Naive thymus-derived CD8-positive, alpha-beta T cell (primary cell): ENCODE results near the gene EXD1. TPM values are rescaled to one million over a fixed set of nuclear protein-coding genes. Genes with fewer than 3 reads are reported as not detected.
A peak's percentile ranks its signal among the peaks of the same experiment; 100 is the strongest.
"Not testable (repeated sequence)": the region's sequence is repeated elsewhere in the genome, so short reads cannot be mapped to it uniquely, and the experiment has no call there.

Experiments
- ATAC-seq, 2 donors: fragments of 150-1000 bp; cut with Tn5 transposase in 1 of 2; sonication (Bioruptor Pico), chemical (Tn5 transposase) in 1 of 2; 1 replicate in 1 of 2; 2 replicates in 1 of 2; pipeline ENCODE4 v1.10.0; 2021; ENCODE audit warnings: mild to moderate bottlenecking in 2 of 2, moderate library complexity in 2 of 2
- POLR2A ChIA-PET: fragments of 350-600 bp; sonication (Branson Sonifier 250); formaldehyde crosslinking; loops from one replicate; lab custom pipeline; 2021; ENCODE audit warnings: antibody characterized with exemption; lab: Charles Lee
- DNase-seq, 10 donors: peaks; one replicate each; pipeline versions ENCODE4 v3.0.0 to v3.0.0-alpha.2; 2020 to 2022
- H3K27ac Mint-ChIP-seq, 10 donors: one replicate each; pipeline ENCODE4 v1.8.0; 2020 to 2022; ENCODE audit warnings: mild to moderate bottlenecking in 10 of 10, mixed read lengths in 10 of 10, moderate library complexity in 4 of 10, inconsistent platforms in 1 of 10
- H3K27me3 Mint-ChIP-seq, 5 donors: one replicate each; pipeline ENCODE4 v1.8.0; 2021 to 2022; ENCODE audit warnings: mixed read lengths in 5 of 5
- H3K36me3 Mint-ChIP-seq, 3 donors: one replicate each; pipeline ENCODE4 v1.8.0; 2020 to 2022; ENCODE audit warnings: mixed read lengths in 3 of 3, mild to moderate bottlenecking in 2 of 3, inconsistent platforms in 1 of 3
- H3K4me1 Mint-ChIP-seq, 4 donors: one replicate each; pipeline ENCODE4 v1.8.0; 2021 to 2022; ENCODE audit warnings: mixed read lengths in 4 of 4
- H3K4me3 Mint-ChIP-seq, 10 donors: one replicate each; pipeline ENCODE4 v1.8.0; 2020 to 2022; ENCODE audit warnings: mild to moderate bottlenecking in 10 of 10, mixed read lengths in 10 of 10, moderate library complexity in 6 of 10, inconsistent platforms in 1 of 10
- H3K9me3 Mint-ChIP-seq, 9 donors: one replicate each; pipeline ENCODE4 v1.8.0; 2020 to 2022; ENCODE audit warnings: mixed read lengths in 9 of 9, mild to moderate bottlenecking in 3 of 9, inconsistent platforms in 1 of 9, moderate library complexity in 1 of 9
- polyA plus RNA-seq, 3 donors: library from polyadenylated mRNA; unstranded; fragments of 300-500 nt; fragmentation: Illumina TruSeq; gene quantifications; one replicate each; pipeline ENCODE4 v1.2.3, GENCODE V29; 2021
- total RNA-seq, 8 experiments: library from RNA in 2 of 8; stranded (reverse) in 2 of 8; gene quantifications; one replicate each; pipeline ENCODE4 v1.2.3 and lab custom pipeline; 2021 to 2026

EXD1 gene
- total and polyA plus RNA-seq, 5 experiments from 2014 or later: not detected

DNA sequence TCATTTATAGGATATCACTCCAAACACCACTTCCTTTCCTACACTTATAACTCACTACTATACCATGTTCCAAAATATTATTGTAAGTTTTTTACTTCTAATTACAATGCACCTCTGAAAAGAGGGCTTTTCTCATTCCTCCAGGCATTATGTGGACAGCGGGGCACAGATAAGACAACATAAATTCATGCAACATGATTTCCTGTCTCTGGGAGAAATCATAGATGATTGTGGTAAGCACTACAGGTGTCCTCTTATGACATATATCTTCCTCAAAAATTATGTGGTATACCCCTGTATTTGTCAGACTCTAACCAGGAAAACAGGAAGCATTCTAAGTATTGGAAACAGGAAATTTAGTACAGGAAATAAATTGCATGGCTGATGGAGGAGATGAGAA lies 68.8 kb downstream of the EXD1 start:
- POLR2A ChIA-PET: no interaction called here
- peaks cover 2 to 7% (median 4%) of the 10 kb centered on the region in 4 donors for H3K4me1 Mint-ChIP-seq
- no peak for DNase-seq
- peaks cover 0 to 6% (median 0%) of the 10 kb centered on the region in 5 donors for H3K27me3 Mint-ChIP-seq
- no peaks in the 10 kb centered on the region for H3K36me3 Mint-ChIP-seq
- no peak for ATAC-seq
- H3K4me3 Mint-ChIP-seq: no peak overlapping the region
- H3K27ac Mint-ChIP-seq: peak overlapping the region in 1 of 10 donors; percentile 2
- no peaks in the 10 kb centered on the region for H3K9me3 Mint-ChIP-seq

DNA sequence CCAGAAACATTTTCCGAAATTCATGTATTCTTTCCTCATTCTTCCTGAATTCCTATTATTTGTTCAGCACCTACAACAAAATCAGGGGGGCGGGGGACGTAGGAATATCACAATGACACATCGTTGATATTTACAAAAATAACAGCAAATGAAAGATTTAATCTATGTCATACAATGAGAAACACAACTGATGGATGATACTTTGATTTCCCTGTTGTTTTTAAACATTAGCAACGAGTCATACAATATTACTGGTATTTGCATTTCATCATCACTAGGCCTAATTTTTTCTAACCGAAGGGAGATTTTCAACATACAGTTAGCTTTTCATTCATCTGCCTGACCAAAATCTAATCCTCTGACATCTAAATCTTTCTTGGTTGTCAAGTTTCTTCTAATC lies 69.2 kb downstream of the EXD1 start:
- Mint-ChIP-seq H3K9me3 (no peaks in the 10 kb centered on the region), H3K4me3 (no peak overlapping the region), H3K27me3 (peaks cover 0 to 6% (median 0%) of the 10 kb centered on the region in 5 donors), H3K36me3 (no peaks in the 10 kb centered on the region), H3K27ac (peak overlapping the region in 1 of 10 donors; percentile 2), H3K4me1 (peaks cover 2 to 7% (median 4%) of the 10 kb centered on the region in 4 donors)
- DNase-seq: no peak
- no peak for ATAC-seq
- POLR2A ChIA-PET: no interaction called here

GRCh38 chr15:41160639-41161315 lies 69.8 kb downstream of the EXD1 start:
- H3K36me3 Mint-ChIP-seq: no peaks in the 10 kb centered on the region
- POLR2A ChIA-PET: no interaction called here
- ATAC-seq (no peak), DNase-seq (no peak)
- H3K27ac Mint-ChIP-seq: peak overlapping the region in 1 of 10 donors; percentile 3
- H3K4me3 Mint-ChIP-seq: no peak overlapping the region
- peaks cover 0 to 5% (median 0%) of the 10 kb centered on the region in 5 donors for H3K27me3 Mint-ChIP-seq
- H3K4me1 Mint-ChIP-seq: peaks cover 2 to 7% (median 4%) of the 10 kb centered on the region in 4 donors
- no peaks in the 10 kb centered on the region for H3K9me3 Mint-ChIP-seq

DNA sequence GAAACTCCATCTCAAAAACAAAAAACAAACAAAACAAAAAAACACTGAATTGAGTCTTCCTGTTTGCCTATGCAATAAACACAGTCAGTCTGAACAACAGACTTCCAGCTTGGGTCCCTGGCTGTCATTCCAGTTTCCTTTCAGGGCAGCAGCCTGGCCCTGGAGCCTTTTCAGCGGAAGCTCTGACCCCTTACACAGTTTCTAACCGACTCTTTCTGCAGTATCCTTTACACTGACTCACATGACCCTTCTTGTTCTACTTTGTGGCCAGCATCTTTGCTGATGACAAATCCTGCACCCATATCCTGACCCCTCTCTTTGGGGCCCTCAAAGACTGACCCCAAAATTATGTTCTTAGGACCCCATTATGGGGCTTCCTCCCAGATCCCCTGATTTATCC lies 76.1 kb downstream of the EXD1 start:
- Mint-ChIP-seq H3K4me1 (peaks cover 0 to 3% (median 0%) of the 10 kb centered on the region in 4 donors), H3K27ac (no peak overlapping the region), H3K4me3 (no peak overlapping the region), H3K27me3 (peaks cover 0 to 6% (median 0%) of the 10 kb centered on the region in 5 donors), H3K36me3 (no peaks in the 10 kb centered on the region), H3K9me3 (no peaks in the 10 kb centered on the region)
- ATAC-seq: no peak
- POLR2A ChIA-PET: no interaction called here
- no peak for DNase-seq

DNA sequence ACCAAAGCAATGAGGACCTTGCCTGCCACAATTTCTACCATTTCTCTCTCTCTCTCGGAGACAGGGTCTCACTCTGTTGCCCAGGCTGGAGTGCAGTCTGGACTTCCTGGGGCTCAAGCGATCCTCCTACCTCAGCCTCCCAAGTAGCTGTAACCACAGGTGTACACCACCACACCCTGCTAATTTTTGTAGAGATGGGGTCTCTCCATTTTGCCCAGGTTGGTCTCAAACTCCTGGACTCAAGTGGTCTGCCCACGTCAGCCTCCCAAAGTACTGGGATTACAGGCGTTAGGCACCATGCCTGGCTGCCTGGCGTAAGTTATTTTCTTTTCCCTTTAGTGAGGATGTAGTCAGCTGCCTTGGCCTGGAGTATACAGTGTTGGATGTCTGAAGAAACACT lies 76.8 kb downstream of the EXD1 start:
- no peak overlapping the region for H3K27ac Mint-ChIP-seq
- ATAC-seq (no peak), DNase-seq (no peak)
- peaks cover 0 to 3% (median 0%) of the 10 kb centered on the region in 5 donors for H3K27me3 Mint-ChIP-seq
- H3K4me1 Mint-ChIP-seq: peaks cover 0 to 3% (median 0%) of the 10 kb centered on the region in 4 donors
- H3K4me3 Mint-ChIP-seq: no peak overlapping the region
- H3K36me3 Mint-ChIP-seq: no peaks in the 10 kb centered on the region
- no peaks in the 10 kb centered on the region for H3K9me3 Mint-ChIP-seq
- POLR2A ChIA-PET: no interaction called here

- no peak overlapping the region for H3K27ac Mint-ChIP-seq
- no peak overlapping the region for H3K4me3 Mint-ChIP-seq
- POLR2A ChIA-PET: no interaction called here
- no peaks in the 10 kb centered on the region for H3K9me3 Mint-ChIP-seq
- H3K36me3 Mint-ChIP-seq: no peaks in the 10 kb centered on the region
- ATAC-seq (no peak), DNase-seq (no peak)
- peaks cover 0 to 3% (median 0%) of the 10 kb centered on the region in 4 donors for H3K4me1 Mint-ChIP-seq
- H3K27me3 Mint-ChIP-seq: peaks cover 0 to 3% (median 0%) of the 10 kb centered on the region in 5 donors
These were observed 79.0 kb downstream of the EXD1 start for GRCh38 chr15:41151451-41152005.

GRCh38 chr15:41150279-41150678 lies 80.3 kb downstream of the EXD1 start:
- ATAC-seq (no peak), DNase-seq (no peak)
- Mint-ChIP-seq H3K27ac (no peak overlapping the region), H3K36me3 (no peaks in the 10 kb centered on the region), H3K4me3 (no peak overlapping the region), H3K9me3 (no peaks in the 10 kb centered on the region), H3K27me3 (peaks cover 0 to 3% (median 0%) of the 10 kb centered on the region in 5 donors), H3K4me1 (peaks cover 0 to 3% (median 0%) of the 10 kb centered on the region in 4 donors)
- POLR2A ChIA-PET: no interaction called here

DNA sequence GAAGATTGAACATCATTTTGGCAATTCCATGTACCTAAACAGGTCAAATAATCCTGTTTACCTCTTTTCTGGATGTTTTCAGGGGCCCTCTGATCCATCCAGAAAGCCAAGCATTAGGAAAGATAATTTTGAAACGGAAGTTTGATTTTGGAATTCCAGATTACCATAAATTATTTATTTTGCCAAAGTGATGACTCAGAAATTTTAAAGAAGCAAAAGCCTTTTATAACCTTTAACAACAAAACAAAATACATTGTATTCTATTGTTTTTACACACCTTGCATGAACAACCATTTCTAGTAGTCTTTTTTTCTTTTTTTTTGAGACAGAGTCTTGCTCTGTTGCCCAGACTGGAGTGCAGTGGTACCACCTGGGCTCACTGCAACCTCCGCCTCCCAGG lies 82.5 kb downstream of the EXD1 start:
- Mint-ChIP-seq H3K36me3 (no peaks in the 10 kb centered on the region), H3K27me3 (no peaks in the 10 kb centered on the region), H3K4me1 (peaks cover 0 to 3% (median 0%) of the 10 kb centered on the region in 4 donors), H3K27ac (no peak overlapping the region), H3K9me3 (no peaks in the 10 kb centered on the region), H3K4me3 (no peak overlapping the region)
- DNase-seq: no peak
- ATAC-seq: no peak
- POLR2A ChIA-PET: no interaction called here

DNA sequence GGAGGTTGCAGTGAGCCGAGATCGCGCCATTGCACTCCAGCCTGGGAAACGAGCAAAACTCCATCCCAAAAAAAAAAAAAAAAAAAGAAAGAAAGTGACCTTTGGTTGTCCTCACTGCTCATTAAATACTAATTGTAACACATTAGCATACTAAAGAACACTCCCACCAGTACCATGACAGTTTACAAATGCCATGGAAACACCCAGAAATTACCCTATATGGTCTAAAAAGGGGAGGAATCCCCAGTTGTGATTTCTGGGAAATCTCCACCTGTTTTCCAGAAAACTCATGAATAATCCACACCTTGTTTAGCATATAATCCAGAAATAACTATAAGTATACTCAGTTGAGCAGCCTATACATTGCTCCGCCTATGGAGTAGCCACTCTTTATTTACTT lies 90.9 kb downstream of the EXD1 start:
- H3K9me3 Mint-ChIP-seq: no peaks in the 10 kb centered on the region
- H3K27ac Mint-ChIP-seq: no peak overlapping the region
- no peaks in the 10 kb centered on the region for H3K27me3 Mint-ChIP-seq

DNA sequence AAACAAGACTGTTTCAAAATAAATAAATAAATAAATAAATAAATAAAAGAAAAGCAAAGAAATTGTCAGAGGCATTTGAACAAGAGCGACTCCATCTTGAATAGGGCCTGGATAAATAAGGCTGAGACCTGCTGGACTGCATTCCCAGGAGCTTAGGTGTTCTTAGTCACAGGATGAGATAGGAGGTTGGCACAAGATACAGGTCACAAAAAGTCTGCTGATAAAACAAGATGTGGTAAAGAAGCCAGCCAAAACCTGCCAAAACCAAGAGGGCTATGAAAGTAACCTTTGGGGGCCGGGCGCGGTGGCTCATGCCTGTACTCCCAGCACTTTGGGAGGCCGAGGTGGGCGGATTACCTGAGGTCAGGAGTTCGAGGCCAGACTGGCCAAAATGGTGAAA lies 91.4 kb downstream of the EXD1 start:
- ATAC-seq, POLR2A ChIA-PET, H3K9me3 Mint-ChIP-seq, H3K4me3 Mint-ChIP-seq, H3K36me3 Mint-ChIP-seq, H3K27me3 Mint-ChIP-seq, DNase-seq, H3K27ac Mint-ChIP-seq, H3K4me1 Mint-ChIP-seq: not testable (repeated sequence)

More for the DNA sequence above, 90.9 kb downstream of the EXD1 start:
- POLR2A ChIA-PET: no interaction called here
- ATAC-seq: no peak
- Mint-ChIP-seq H3K4me3 (no peak overlapping the region), H3K4me1 (no peaks in the 10 kb centered on the region), H3K36me3 (no peaks in the 10 kb centered on the region)
- no peak for DNase-seq

GRCh38 chr15:41135580-41135979 lies 95.0 kb downstream of the EXD1 start:
- H3K4me3 Mint-ChIP-seq, H3K27ac Mint-ChIP-seq, H3K36me3 Mint-ChIP-seq, ATAC-seq, DNase-seq, H3K4me1 Mint-ChIP-seq, POLR2A ChIA-PET, H3K9me3 Mint-ChIP-seq: not testable (repeated sequence)
- peaks cover 2 to 14% (median 9%) of the 10 kb centered on the region in 5 donors for H3K27me3 Mint-ChIP-seq

- H3K27ac Mint-ChIP-seq: no peak overlapping the region
- H3K36me3 Mint-ChIP-seq: no peaks in the 10 kb centered on the region
- H3K27me3 Mint-ChIP-seq: peaks cover 2 to 14% (median 9%) of the 10 kb centered on the region in 5 donors
- no peaks in the 10 kb centered on the region for H3K4me1 Mint-ChIP-seq
- ATAC-seq: no peak
- POLR2A ChIA-PET: no interaction called here
- no peak for DNase-seq
- no peak overlapping the region for H3K4me3 Mint-ChIP-seq
- peaks cover 0 to 13% (median 0%) of the 10 kb centered on the region in 9 donors for H3K9me3 Mint-ChIP-seq
These were observed 97.1 kb downstream of the EXD1 start for GRCh38 chr15:41133454-41133853.
